ENCODE data around the gene SGPP2. TPM values are rescaled to one million over a fixed set of nuclear protein-coding genes. Genes with fewer than 3 reads are reported as not detected.

Gene SGPP2
- total RNA-seq, 1 experiment from 2014 or later, result 0.09 TPM

DNA sequence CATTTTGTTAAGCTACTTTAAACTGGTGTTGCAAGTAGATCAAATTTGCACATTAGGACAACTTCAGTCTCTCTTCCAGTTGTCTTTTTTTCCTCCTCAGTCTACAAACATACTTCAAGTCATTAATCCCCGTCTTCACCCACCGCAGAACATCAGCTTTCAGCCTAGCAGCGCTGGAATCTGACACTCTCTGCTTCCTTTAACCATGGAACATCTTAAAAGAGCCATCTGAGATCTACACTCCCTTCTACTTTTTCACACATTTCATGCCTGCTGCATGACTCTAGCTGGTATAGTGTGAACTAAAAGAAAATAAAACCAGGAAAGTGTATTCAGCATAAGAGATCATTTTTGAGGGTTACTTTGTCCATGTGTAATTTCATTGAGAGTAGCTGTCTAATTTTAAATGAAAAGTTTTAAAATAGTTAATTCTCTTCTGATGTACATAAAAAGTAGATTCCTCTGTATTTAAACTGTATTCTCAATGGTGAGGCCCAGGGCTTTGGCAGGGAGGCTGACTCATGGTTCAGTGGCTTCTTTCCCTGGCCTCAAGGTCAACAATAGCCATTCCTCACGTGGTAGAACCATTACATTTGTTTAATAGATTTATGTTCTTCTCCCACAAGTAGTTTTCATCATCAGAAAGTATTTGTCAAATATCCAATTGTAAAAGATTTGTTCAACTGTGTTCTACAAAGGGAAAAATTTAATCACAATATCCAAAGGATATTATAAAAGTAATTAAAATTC, 16.5 kb downstream of the SGPP2 start:
- H3K4me3 ChIP-seq (ENCODE audit: low read depth, low read length, poor library complexity, severe bottlenecking), result no peak overlapping the region
- H3K9me3 ChIP-seq (ENCODE audit: low read depth, low read length, poor library complexity, severe bottlenecking), result no peaks in the 10 kb centered on the region
- intact Hi-C loops (cut with micrococcal nuclease; ENCODE audit: unreplicated experiment), result no loop called here
- H3K36me3 ChIP-seq (ENCODE audit: insufficient read depth, low read length, poor library complexity, severe bottlenecking), result no peaks in the 10 kb centered on the region
- H3K4me1 ChIP-seq (ENCODE audit: insufficient read depth, low read length, poor library complexity, severe bottlenecking), result peaks cover 25% of the 10 kb centered on the region
- ChIA-PET POLR2A (ENCODE audit: low non-redundant PET) (no interaction called here), CTCF (no interaction called here)
- DNase-seq (ENCODE audit: low spot score), result no peak
- no TSS peak for BruUV-seq (replicated peaks)
- no peak overlapping the region for H3K27ac ChIP-seq (ENCODE audit: low read depth, low read length, poor library complexity, severe bottlenecking)
- H3K27me3 ChIP-seq (replicated peaks; ENCODE audit: insufficient read depth, low read depth, low read length, poor library complexity), result peaks cover 28% of the 10 kb centered on the region
- TF ChIP-seq, protein P1, sequence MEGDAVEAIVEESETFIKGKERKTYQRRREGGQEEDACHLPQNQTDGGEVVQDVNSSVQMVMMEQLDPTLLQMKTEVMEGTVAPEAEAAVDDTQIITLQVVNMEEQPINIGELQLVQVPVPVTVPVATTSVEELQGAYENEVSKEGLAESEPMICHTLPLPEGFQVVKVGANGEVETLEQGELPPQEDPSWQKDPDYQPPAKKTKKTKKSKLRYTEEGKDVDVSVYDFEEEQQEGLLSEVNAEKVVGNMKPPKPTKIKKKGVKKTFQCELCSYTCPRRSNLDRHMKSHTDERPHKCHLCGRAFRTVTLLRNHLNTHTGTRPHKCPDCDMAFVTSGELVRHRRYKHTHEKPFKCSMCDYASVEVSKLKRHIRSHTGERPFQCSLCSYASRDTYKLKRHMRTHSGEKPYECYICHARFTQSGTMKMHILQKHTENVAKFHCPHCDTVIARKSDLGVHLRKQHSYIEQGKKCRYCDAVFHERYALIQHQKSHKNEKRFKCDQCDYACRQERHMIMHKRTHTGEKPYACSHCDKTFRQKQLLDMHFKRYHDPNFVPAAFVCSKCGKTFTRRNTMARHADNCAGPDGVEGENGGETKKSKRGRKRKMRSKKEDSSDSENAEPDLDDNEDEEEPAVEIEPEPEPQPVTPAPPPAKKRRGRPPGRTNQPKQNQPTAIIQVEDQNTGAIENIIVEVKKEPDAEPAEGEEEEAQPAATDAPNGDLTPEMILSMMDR (conservative IDR thresholded peaks at IDR 0.05; ENCODE audit: low read depth, low read length), result no peak
- no peak for TF ChIP-seq EZH2 (IDR thresholded peaks at IDR 0.05; ENCODE audit: borderline replicate concordance, low read depth, low read length, poor library complexity, severe bottlenecking)

DNA sequence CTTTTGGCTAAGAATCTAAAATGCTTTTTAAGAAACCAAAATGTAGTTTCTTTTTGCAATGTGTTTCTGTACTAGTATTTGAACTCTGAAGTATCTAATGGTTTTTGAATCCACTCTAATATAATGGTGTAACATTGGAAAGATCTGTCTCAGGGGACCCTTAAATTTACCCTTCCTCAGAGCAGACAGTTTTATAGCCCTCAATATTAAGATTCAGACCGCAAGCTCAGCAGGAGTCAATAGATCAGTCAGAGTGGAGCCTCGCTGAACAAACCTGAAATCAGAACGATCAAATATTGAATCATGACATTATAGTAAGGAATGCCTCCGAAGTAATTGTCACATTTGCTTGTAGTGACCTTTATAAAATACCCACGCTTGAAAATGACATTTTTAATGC, 18.3 kb downstream of the SGPP2 start:
- no TSS peak for BruUV-seq (replicated peaks)

DNA sequence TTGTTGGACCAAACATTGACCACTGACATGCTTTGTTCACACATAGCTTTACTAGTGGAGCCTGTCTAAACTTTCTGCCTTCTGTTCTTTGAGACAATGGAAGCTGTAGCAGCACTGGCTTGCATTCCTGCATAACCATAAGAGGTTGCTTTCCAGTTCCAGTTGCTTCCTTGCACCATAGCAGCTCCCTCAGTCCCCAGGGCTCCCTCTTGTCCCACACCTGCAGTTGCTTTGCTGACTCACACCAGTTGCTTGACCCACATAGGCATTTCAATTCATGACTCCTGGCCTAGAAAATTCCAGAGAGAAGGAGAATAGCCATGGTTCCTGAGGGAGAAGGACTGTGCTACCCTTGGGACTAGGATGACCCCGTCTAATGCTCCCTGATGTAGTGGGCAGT, 20.9 kb downstream of the SGPP2 start:
- no TSS peak for BruUV-seq (replicated peaks)
- POLR2A ChIA-PET (ENCODE audit: low non-redundant PET), result no interaction called here
- no peak for DNase-seq (ENCODE audit: low spot score)
- Histone ChIP-seq H3K27ac (ENCODE audit: low read depth, low read length, poor library complexity, severe bottlenecking) (no peak overlapping the region), H3K9me3 (ENCODE audit: low read depth, low read length, poor library complexity, severe bottlenecking) (no peaks in the 10 kb centered on the region), H3K4me1 (ENCODE audit: insufficient read depth, low read length, poor library complexity, severe bottlenecking) (peaks cover 54% of the 10 kb centered on the region), H3K4me3 (ENCODE audit: low read depth, low read length, poor library complexity, severe bottlenecking) (no peak overlapping the region), H3K27me3 (replicated peaks; ENCODE audit: insufficient read depth, low read depth, low read length, poor library complexity) (peaks cover 22% of the 10 kb centered on the region), H3K36me3 (ENCODE audit: insufficient read depth, low read length, poor library complexity, severe bottlenecking) (no peaks in the 10 kb centered on the region)
- CTCF ChIA-PET, result no interaction called here
- TF ChIP-seq, protein P1 (conservative IDR thresholded peaks at IDR 0.05; ENCODE audit: low read depth, low read length), result no peak
- no peak for TF ChIP-seq EZH2 (IDR thresholded peaks at IDR 0.05; ENCODE audit: borderline replicate concordance, low read depth, low read length, poor library complexity, severe bottlenecking)
- intact Hi-C loops (cut with micrococcal nuclease; ENCODE audit: unreplicated experiment), result no loop called here

More for the DNA sequence above, 18.3 kb downstream of the SGPP2 start:
- peaks cover 32% of the 10 kb centered on the region for H3K4me1 ChIP-seq (ENCODE audit: insufficient read depth, low read length, poor library complexity, severe bottlenecking)
- POLR2A ChIA-PET (ENCODE audit: low non-redundant PET), result no interaction called here
- TF ChIP-seq, protein P1 (conservative IDR thresholded peaks at IDR 0.05; ENCODE audit: low read depth, low read length), result no peak
- no peak for TF ChIP-seq EZH2 (IDR thresholded peaks at IDR 0.05; ENCODE audit: borderline replicate concordance, low read depth, low read length, poor library complexity, severe bottlenecking)
- H3K27me3 ChIP-seq (replicated peaks; ENCODE audit: insufficient read depth, low read depth, low read length, poor library complexity), result peaks cover 28% of the 10 kb centered on the region
- H3K27ac ChIP-seq (ENCODE audit: low read depth, low read length, poor library complexity, severe bottlenecking), result no peak overlapping the region
- CTCF ChIA-PET, result no interaction called here
- no peak overlapping the region for H3K4me3 ChIP-seq (ENCODE audit: low read depth, low read length, poor library complexity, severe bottlenecking)
- DNase-seq (ENCODE audit: low spot score), result peak; percentile 95
- intact Hi-C loops (cut with micrococcal nuclease; ENCODE audit: unreplicated experiment), result no loop called here
- no peaks in the 10 kb centered on the region for H3K36me3 ChIP-seq (ENCODE audit: insufficient read depth, low read length, poor library complexity, severe bottlenecking)
- no peaks in the 10 kb centered on the region for H3K9me3 ChIP-seq (ENCODE audit: low read depth, low read length, poor library complexity, severe bottlenecking)
